IMR-90 (cell line): Measurements from ENCODE around the gene FYCO1. TPM values are rescaled to one million over a fixed set of nuclear protein-coding genes. Genes with fewer than 3 reads are reported as not detected.

Experiments used
- ATAC-seq: fragments of 200-7000 bp; cut with Tn5 transposase; 2 replicates; pipeline ENCODE4 v1.9.1; 2020; ENCODE audit warnings: low read depth, mild to moderate bottlenecking, moderate library complexity
- BruUV-seq: library from RNA; stranded (reverse); fragments of 400-500 nt; replicated peaks from 2 replicates; lab custom pipeline; 2021; lab: Mats Ljungman, UMichigan
- CTCF ChIA-PET: fragments of 300-600 bp; formaldehyde crosslinking; extraction: SDS; loops from one replicate; lab custom pipeline; 2021; ENCODE audit warnings: antibody characterized with exemption; lab: Yijun Ruan, JAX
- POLR2A ChIA-PET: fragments of 300-600 bp; sonication (Branson Sonifier 250); formaldehyde crosslinking; loops from one replicate; lab custom pipeline; 2022; ENCODE audit warnings: antibody characterized with exemption; ENCODE audit not compliant: unreplicated experiment; lab: Charles Lee
- DNase-seq: peaks from one replicate; pipeline ENCODE4 v3.0.0; 2013
- H2AFZ ChIP-seq: replicated peaks from 2 replicates; pipeline ENCODE3; 2013; ENCODE audit warnings: low read length, mild to moderate bottlenecking; ENCODE audit not compliant: poor library complexity
- H2AK5ac ChIP-seq: 2 replicates; pipeline ENCODE4 v1.6.1; 2013; ENCODE audit warnings: low read depth, low read length, inconsistent platforms
- H2AK9ac ChIP-seq: replicated peaks from 2 replicates; pipeline ENCODE3; 2013; ENCODE audit warnings: mild to moderate bottlenecking, low read depth, low read length, moderate library complexity; ENCODE audit not compliant: poor library complexity
- H2BK120ac ChIP-seq: 2 replicates; pipeline ENCODE4 v1.6.1; 2013; ENCODE audit warnings: low read depth, low read length, inconsistent platforms
- H2BK15ac ChIP-seq: 3 replicates; pipeline ENCODE4 v1.6.1; 2013; ENCODE audit warnings: low read depth, low read length, inconsistent platforms
- H2BK20ac ChIP-seq: 2 replicates; pipeline ENCODE4 v1.6.1; 2013; ENCODE audit warnings: low read depth, mild to moderate bottlenecking, inconsistent platforms, low read length, moderate library complexity
- H2BK5ac ChIP-seq: 2 replicates; pipeline ENCODE4 v1.6.1; 2013; ENCODE audit warnings: mild to moderate bottlenecking, low read depth, low read length, inconsistent platforms; ENCODE audit not compliant: poor library complexity, severe bottlenecking
- H3K14ac ChIP-seq: replicated peaks from 2 replicates; pipeline ENCODE4 v1.6.1; 2013; ENCODE audit warnings: low read depth, low read length, inconsistent platforms
- H3K18ac ChIP-seq: 2 replicates; pipeline ENCODE4 v1.6.1; 2013; ENCODE audit warnings: low read depth, low read length, control low read depth
- H3K23ac ChIP-seq: 2 replicates; pipeline ENCODE4 v1.6.1; 2013; ENCODE audit warnings: low read depth, low read length, inconsistent platforms
- H3K27ac ChIP-seq: 2 replicates; pipeline ENCODE4 v1.5.1; 2013; ENCODE audit warnings: mild to moderate bottlenecking, control low read depth, low read length; ENCODE audit not compliant: insufficient read depth
- H3K27me3 ChIP-seq: 2 replicates; pipeline ENCODE4 v1.6.1; 2013; ENCODE audit warnings: low read length; ENCODE audit not compliant: control insufficient read depth, insufficient read depth
- H3K36me3 ChIP-seq: 2 replicates; pipeline ENCODE4 v1.6.1; 2013; ENCODE audit warnings: low read length, mixed read lengths; ENCODE audit not compliant: control insufficient read depth, insufficient read depth
- H3K4ac ChIP-seq: 2 replicates; pipeline ENCODE4 v1.6.1; 2013; ENCODE audit warnings: low read depth, low read length, inconsistent platforms
- H3K4me1 ChIP-seq: 2 replicates; pipeline ENCODE4 v1.6.1; 2013; ENCODE audit warnings: low read length, mixed read lengths; ENCODE audit not compliant: control insufficient read depth, insufficient read depth
- H3K4me2 ChIP-seq: 2 replicates; pipeline ENCODE4 v1.6.1; 2013; ENCODE audit warnings: low read depth, mild to moderate bottlenecking, control low read depth, low read length, moderate library complexity
- H3K4me3 ChIP-seq: 2 replicates; pipeline ENCODE4 v1.5.1; 2013; ENCODE audit warnings: low read depth, mild to moderate bottlenecking, control low read depth, low read length, moderate library complexity; ENCODE audit not compliant: insufficient read depth
- H3K56ac ChIP-seq: 2 replicates; pipeline ENCODE4 v1.6.1; 2013; ENCODE audit warnings: low read length, inconsistent platforms; ENCODE audit not compliant: insufficient read depth; ENCODE audit errors: extremely low read depth
- H3K79me1 ChIP-seq, 2 experiments: 2 replicates each; pipeline ENCODE4 v1.6.1; 2013; ENCODE audit warnings: low read length in 2 of 2, inconsistent platforms in 1 of 2, low read depth in 1 of 2
- H3K9ac ChIP-seq: 2 replicates; pipeline ENCODE4 v1.6.1; 2013; ENCODE audit warnings: low read depth, low read length, control low read depth
- H3K9me1 ChIP-seq: 2 replicates; pipeline ENCODE4 v1.6.1; 2013; ENCODE audit warnings: low read length, inconsistent platforms; ENCODE audit not compliant: insufficient read depth
- H3K9me3 ChIP-seq: 2 replicates; pipeline ENCODE4 v1.6.1; 2013; ENCODE audit warnings: low read length; ENCODE audit not compliant: control insufficient read depth, insufficient read depth
- H4K20me1 ChIP-seq: 2 replicates; pipeline ENCODE4 v1.6.1; 2013; ENCODE audit warnings: low read length, inconsistent platforms; ENCODE audit not compliant: insufficient read depth
- H4K5ac ChIP-seq: 2 replicates; pipeline ENCODE4 v1.6.1; 2013; ENCODE audit warnings: mild to moderate bottlenecking, low read depth, low read length, control low read depth
- H4K8ac ChIP-seq, 2 experiments: 2 replicates each; pipeline ENCODE4 v1.6.1; 2013; ENCODE audit warnings: low read depth in 2 of 2, low read length in 2 of 2, control low read depth in 1 of 2, inconsistent platforms in 1 of 2
- H4K91ac ChIP-seq: 2 replicates; pipeline ENCODE4 v1.6.1; 2013; ENCODE audit warnings: low read depth, low read length, inconsistent platforms; ENCODE audit not compliant: insufficient read depth
- CHD1 ChIP-seq: IDR thresholded peaks from 2 replicates; pipeline ENCODE4 v1.6.1; 2012; ENCODE audit warnings: low read depth, low read length, improper control_type of control experiment
- USF2 ChIP-seq: fragments of 150-350 bp; IDR thresholded peaks from 2 replicates; pipeline ENCODE4 v1.6.1; 2017; ENCODE audit warnings: mild to moderate bottlenecking, antibody characterized with exemption, low read length, low read depth
- WGBS, 2 experiments: methylation state at CpG; one replicate each; pipeline versions ENCODE4 v1.1.5 to v1.1.7; 2013; ENCODE audit warnings: missing lambda C conversion rate in 2 of 2; ENCODE audit not compliant: insufficient read length in 1 of 2; ENCODE audit errors: extremely low coverage in 2 of 2; 5-methylcytosine and 5-hydroxymethylcytosine counted together
- dilution Hi-C: fragments of 300-500 bp; cut with HindIII; formaldehyde crosslinking; loops from one replicate; pipeline ENCODE4 v1.14.3; 2018; ENCODE audit warnings: low sequenced_read_pairs; ENCODE audit not compliant: unreplicated experiment
- in situ Hi-C: fragments of 300-500 bp; cut with MboI; formaldehyde crosslinking; loops from 3 replicates; pipeline ENCODE4 v1.14.3; 2019; ENCODE audit warnings: low sequenced_read_pairs, inconsistent platforms, mixed read lengths
- intact Hi-C: fragments of 100-400 bp; cut with micrococcal nuclease; formaldehyde crosslinking; loops from 2 replicates; pipeline ENCODE4 v1.10.0; 2022
- polyA plus RNA-seq, 3 experiments: library from polyadenylated mRNA; depleted of rRNA; stranded (reverse); fragments of >200 nt; gene quantifications; 2 replicates each; pipeline ENCODE4 v1.2.3, GENCODE V29; 2012; ENCODE audit warnings: low replicate concordance in 1 of 3
- total RNA-seq: library from RNA; depleted of rRNA; stranded (reverse); fragments of >200 nt; gene quantifications from 2 replicates; pipeline ENCODE4 v1.2.3, GENCODE V29; 2012

Gene FYCO1
- total and polyA plus RNA-seq, 2 of the 4 experiments (the other 2 are of a cell fraction) = 13.7 to 20.1 TPM

- H3K4ac ChIP-seq = no peak within 1 kb of the TSS
- H3K9me3 ChIP-seq = peaks cover 9% of the 10 kb centered on the region
- H4K91ac ChIP-seq = no peak within 1 kb of the TSS
- H3K23ac ChIP-seq = no peak within 1 kb of the TSS
- no peak within 1 kb of the TSS for H3K4me2 ChIP-seq
- no peak within 1 kb of the TSS for H3K14ac ChIP-seq
- in situ Hi-C loops = no loop called here
- no peak within 1 kb of the TSS for H3K27ac ChIP-seq
- 92% methylated on average over 2 of the region's 3 CpGs; no CpG with 5 or more reads in 1 of the 2 experiments for WGBS, 2 experiments
- no peak within 1 kb of the TSS for H2BK15ac ChIP-seq
- no peak within 1 kb of the TSS for H3K56ac ChIP-seq
- H2AFZ ChIP-seq = no peak within 1 kb of the TSS
- BruUV-seq = no TSS peak
- H3K27me3 ChIP-seq = peaks cover 5% of the 10 kb centered on the region
- no peak within 1 kb of the TSS for H3K18ac ChIP-seq
- no peak within 1 kb of the TSS for H3K4me3 ChIP-seq
- H3K36me3 ChIP-seq = no peaks in the 10 kb centered on the region
- H2AK5ac ChIP-seq = no peak within 1 kb of the TSS
- no peak within 1 kb of the TSS for H2AK9ac ChIP-seq
- TF ChIP-seq CHD1 (no peak), USF2 (no peak)
- no peaks in the 10 kb centered on the region for H3K9me1 ChIP-seq
- DNase-seq = no peak
- H4K8ac ChIP-seq = no peak within 1 kb of the TSS
- POLR2A ChIA-PET = no interaction called here
- H2BK120ac ChIP-seq = no peak within 1 kb of the TSS
- H2BK20ac ChIP-seq = no peak within 1 kb of the TSS
- no peak within 1 kb of the TSS for H4K5ac ChIP-seq
- no peaks in the 10 kb centered on the region for H4K20me1 ChIP-seq
- CTCF ChIA-PET = no interaction called here
- intact Hi-C loops = no loop called here
- no peaks in the 10 kb centered on the region for H3K79me1 ChIP-seq
- no peak within 1 kb of the TSS for H3K9ac ChIP-seq
- dilution Hi-C loops = no loop called here
- no peak for ATAC-seq
- no peak within 1 kb of the TSS for H2BK5ac ChIP-seq
- H3K4me1 ChIP-seq = no peaks in the 10 kb centered on the region
Measured at GRCh38 chr3:46027021-46027705, 31.5 kb upstream of the FYCO1 start, which contains the start of gene XCR1. Gene XCR1 (minus strand): TSS chr3:46027483. CDS start chr3:46021947, 5,536 bp downstream.
